HEK293T (cell line): ENCODE measurements around the gene PSMB3.

Experiments used
- CTCF ChIA-PET: fragments of 350-600 bp; formaldehyde crosslinking; extraction: SDS; loops from one replicate; lab custom pipeline; 2021; ENCODE audit warnings: antibody characterized with exemption, inconsistent platforms; lab: Yijun Ruan, JAX
- POLR2A ChIA-PET: fragments of 350-600 bp; formaldehyde crosslinking; extraction: SDS; loops from one replicate; lab custom pipeline; 2020; ENCODE audit warnings: antibody characterized with exemption, inconsistent platforms; lab: Yijun Ruan, JAX
- DNase-seq: peaks from one replicate; pipeline ENCODE4 v3.0.0; 2012; ENCODE audit warnings: mixed read lengths; ENCODE audit errors: extremely low spot score
- ARNT ChIP-seq: fragments of 450-650 bp; IDR thresholded peaks from 2 replicates; pipeline ENCODE4 v1.6.1; 2017; ENCODE audit warnings: mild to moderate bottlenecking
- BHLHE40 ChIP-seq: fragments of 450-650 bp; IDR thresholded peaks from 2 replicates; pipeline ENCODE4 v1.6.1; 2016; ENCODE audit warnings: mild to moderate bottlenecking, moderate library complexity, borderline replicate concordance
- CTBP1 ChIP-seq: fragments of 450-650 bp; IDR thresholded peaks from 2 replicates; pipeline ENCODE4 v1.6.1; 2016; ENCODE audit warnings: borderline replicate concordance
- ELF4 ChIP-seq: fragments of 450-650 bp; IDR thresholded peaks from 2 replicates; pipeline ENCODE4 v1.6.1; 2017; ENCODE audit warnings: antibody characterized with exemption
- FOXA1 ChIP-seq: fragments of 450-650 bp; IDR thresholded peaks from 2 replicates; pipeline ENCODE4 v1.6.1; 2016; ENCODE audit warnings: mild to moderate bottlenecking
- FOXK2 ChIP-seq: fragments of 450-650 bp; IDR thresholded peaks from 2 replicates; pipeline ENCODE4 v1.6.1; 2016; ENCODE audit warnings: mild to moderate bottlenecking
- FOXM1 ChIP-seq: fragments of 450-650 bp; IDR thresholded peaks from 2 replicates; pipeline ENCODE4 v1.6.1; 2017; ENCODE audit warnings: mild to moderate bottlenecking, borderline replicate concordance
- HDGF ChIP-seq: fragments of 450-650 bp; IDR thresholded peaks from 2 replicates; pipeline ENCODE4 v1.6.1; 2017; ENCODE audit warnings: antibody characterized with exemption, borderline replicate concordance
- L3MBTL2 ChIP-seq: fragments of 450-650 bp; conservative IDR thresholded peaks from 2 replicates; pipeline ENCODE4 v1.6.1; 2016; ENCODE audit warnings: mild to moderate bottlenecking
- LEF1 ChIP-seq: fragments of 450-650 bp; IDR thresholded peaks from 2 replicates; pipeline ENCODE4 v1.6.1; 2017; ENCODE audit warnings: mild to moderate bottlenecking, borderline replicate concordance
- NFRKB ChIP-seq: fragments of 450-650 bp; IDR thresholded peaks from 2 replicates; pipeline ENCODE4 v1.6.1; 2016; ENCODE audit warnings: mild to moderate bottlenecking, moderate library complexity
- PKNOX1 ChIP-seq: fragments of 450-650 bp; IDR thresholded peaks from 2 replicates; pipeline ENCODE4 v1.6.1; 2016
- SP1 ChIP-seq: fragments of 450-650 bp; IDR thresholded peaks from 2 replicates; pipeline ENCODE4 v1.6.1; 2017
- SUZ12 ChIP-seq: fragments of 450-650 bp; IDR thresholded peaks from 2 replicates; pipeline ENCODE4 v1.6.1; 2016; ENCODE audit warnings: mild to moderate bottlenecking
- TARDBP ChIP-seq: fragments of 450-650 bp; IDR thresholded peaks from 2 replicates; pipeline ENCODE4 v1.6.1; 2016
- ZNF384 ChIP-seq: fragments of 450-650 bp; IDR thresholded peaks from 2 replicates; pipeline ENCODE4 v1.6.1; 2016

The PSMB3 gene

GRCh38 chr17:38738007-38738662 lies 14.4 kb upstream of the PSMB3 start:
- CTCF ChIA-PET: no interaction called here
- TF ChIP-seq TARDBP (no peak), FOXA1 (no peak), L3MBTL2 (no peak), ZNF384 (no peak), HDGF (no peak), PKNOX1 (no peak), LEF1 (no peak), ARNT (no peak), FOXM1 (no peak)
- no peak for DNase-seq
- POLR2A ChIA-PET: interaction anchor here (1.3 kb wide), 1 partner anchor 12 kb away, joined by 4 read pairs; no protein-coding TSS in a partner anchor

GRCh38 chr17:38738686-38739085 lies 13.9 kb upstream of the PSMB3 start:
- ChIA-PET CTCF (no interaction called here), POLR2A (interaction anchor here (1.3 kb wide), 1 partner anchor 11 kb away, joined by 4 read pairs; no protein-coding TSS in a partner anchor)
- DNase-seq: no peak
- TF ChIP-seq BHLHE40 (no peak), NFRKB (no peak), L3MBTL2 (no peak), CTBP1 (no peak), SP1 (no peak), FOXA1 (no peak), ZNF384 (no peak), LEF1 (no peak), ELF4 (no peak), HDGF (no peak), FOXM1 (no peak), ARNT (no peak), FOXK2 (no peak), PKNOX1 (no peak), SUZ12 (no peak), TARDBP (no peak)

GRCh38 chr17:38739305-38739704 lies 13.2 kb upstream of the PSMB3 start:
- POLR2A ChIA-PET: interaction anchor here (1.3 kb wide), 1 partner anchor 11 kb away, joined by 4 read pairs; no protein-coding TSS in a partner anchor
- DNase-seq: no peak
- CTCF ChIA-PET: no interaction called here
- TF ChIP-seq PKNOX1: no peak
- TF ChIP-seq ELF4: no peak
- TF ChIP-seq ZNF384: no peak

- no peak for TF ChIP-seq BHLHE40
- TF ChIP-seq SP1: no peak
- no peak for TF ChIP-seq LEF1
- no peak for TF ChIP-seq PKNOX1
- no peak for TF ChIP-seq HDGF
- ChIA-PET CTCF (no interaction called here), POLR2A (interaction anchor here (1.3 kb wide), 1 partner anchor 13 kb away, joined by 3 read pairs; the partner anchor contains the start of gene PSMB3)
- no peak for DNase-seq
Measured at GRCh38 chr17:38740044-38740443, 12.5 kb upstream of the PSMB3 start.

GRCh38 chr17:38740806-38741205 lies 11.7 kb upstream of the PSMB3 start:
- ChIA-PET CTCF (no interaction called here), POLR2A (interaction anchor here (1.3 kb wide), 1 partner anchor 12 kb away, joined by 3 read pairs; the partner anchor contains the start of gene PSMB3)
- DNase-seq: no peak
- no peak for TF ChIP-seq SUZ12
- no peak for TF ChIP-seq LEF1
- TF ChIP-seq ZNF384: no peak
- TF ChIP-seq PKNOX1: no peak
- no peak for TF ChIP-seq L3MBTL2
- no peak for TF ChIP-seq ARNT
- TF ChIP-seq NFRKB: no peak
- TF ChIP-seq CTBP1: no peak
- TF ChIP-seq TARDBP: no peak
- TF ChIP-seq ELF4: no peak
- TF ChIP-seq HDGF: no peak
- TF ChIP-seq FOXK2: no peak
